ENCODE measurements around the gene MS4A18.

The MS4A18 gene

GRCh38 chr11:60761436-60762190, 37.1 kb downstream of the MS4A18 start:
- Mint-ChIP-seq H3K36me3 (ENCODE audit: insufficient read depth) (no peaks in the 10 kb centered on the region), H3K27ac (ENCODE audit: low read depth) (no peak overlapping the region), H3K27me3 (peaks cover 83% of the 10 kb centered on the region), H3K9me3 (no peaks in the 10 kb centered on the region), H3K4me3 (no peak overlapping the region), H3K4me1 (no peaks in the 10 kb centered on the region)
- no peak for DNase-seq (ENCODE audit: low spot score in 2 of 2)
- no peak for ATAC-seq (replicated peaks; ENCODE audit: extremely low read depth, poor library complexity, severe bottlenecking)

DNA sequence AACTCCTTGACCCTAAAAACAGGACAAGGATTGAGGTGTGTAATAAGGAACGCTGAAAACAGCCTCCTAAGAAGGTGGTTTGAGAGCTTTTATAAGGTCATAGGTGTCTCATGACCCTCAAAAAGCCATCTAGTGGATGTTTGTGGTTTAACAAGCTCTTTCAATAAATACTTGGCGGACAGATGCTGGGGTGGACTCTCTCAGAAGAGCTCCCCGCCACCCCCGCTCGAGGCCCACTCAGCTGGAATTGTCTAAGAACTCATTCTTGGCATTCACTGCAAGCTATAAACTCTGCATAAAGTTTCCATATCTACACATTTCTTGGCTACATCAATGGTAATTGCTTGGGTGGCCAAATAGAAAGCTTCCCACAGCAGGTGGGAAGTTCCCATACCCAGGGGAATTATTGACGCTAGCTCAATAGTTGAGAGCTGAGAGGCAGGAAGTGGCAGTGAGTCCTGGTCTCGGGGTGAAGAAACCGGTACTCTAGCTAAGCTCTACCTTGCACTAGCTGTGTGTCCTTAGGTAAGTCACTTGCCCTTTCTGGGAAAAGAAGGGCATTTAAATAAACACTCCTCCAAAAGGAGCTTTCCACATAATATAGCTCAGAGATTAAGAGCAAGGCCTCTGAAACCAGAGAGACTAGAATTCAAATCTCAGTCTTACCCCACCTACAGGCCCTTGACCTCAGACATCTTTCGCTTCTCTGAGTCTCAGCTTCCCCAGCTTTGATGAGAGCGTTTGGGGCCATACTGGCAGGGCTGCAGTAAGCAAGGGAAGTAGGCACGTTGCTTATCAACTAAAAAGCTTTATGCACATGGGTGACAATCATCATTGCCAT, 38.6 kb downstream of the MS4A18 start:
- no peaks in the 10 kb centered on the region for H3K4me1 Mint-ChIP-seq
- no peak overlapping the region for H3K27ac Mint-ChIP-seq (ENCODE audit: low read depth)
- H3K27me3 Mint-ChIP-seq, result peaks cover 76% of the 10 kb centered on the region
- H3K4me3 Mint-ChIP-seq, result no peak overlapping the region
- no peaks in the 10 kb centered on the region for H3K36me3 Mint-ChIP-seq (ENCODE audit: insufficient read depth)
- no peak for DNase-seq (ENCODE audit: low spot score in 2 of 2)
- H3K9me3 Mint-ChIP-seq, result no peaks in the 10 kb centered on the region
- no peak for ATAC-seq (replicated peaks; ENCODE audit: extremely low read depth, poor library complexity, severe bottlenecking)

DNA sequence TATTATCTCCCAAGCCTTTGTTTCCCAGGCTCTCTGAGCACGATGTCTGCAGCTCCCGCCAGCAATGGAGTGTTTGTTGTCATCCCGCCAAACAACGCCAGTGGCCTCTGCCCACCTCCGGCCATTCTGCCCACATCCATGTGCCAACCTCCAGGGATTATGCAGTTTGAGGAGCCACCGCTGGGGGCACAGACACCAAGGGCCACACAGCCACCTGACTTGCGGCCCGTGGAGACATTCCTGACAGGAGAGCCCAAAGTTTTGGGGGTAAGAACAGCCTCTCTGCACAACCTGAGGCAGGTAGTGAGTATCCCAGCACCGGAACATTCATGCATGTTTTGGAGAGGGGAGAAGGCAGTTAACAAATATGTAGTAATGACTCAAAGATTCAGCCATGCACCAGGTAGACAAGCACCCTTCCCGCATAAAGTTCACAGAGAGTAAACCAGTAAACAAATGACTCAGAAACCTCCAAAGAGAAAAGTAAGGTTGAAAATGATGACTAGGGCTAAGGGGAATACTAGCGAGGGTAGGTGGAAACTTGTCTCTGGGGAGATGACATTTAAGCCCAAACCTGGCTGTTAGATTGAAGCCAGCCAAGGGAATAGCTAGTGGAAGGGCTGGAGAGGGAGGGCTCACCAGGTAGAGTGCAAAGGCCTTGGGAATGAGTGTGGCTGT, 39.3 kb downstream of the MS4A18 start:
- Mint-ChIP-seq H3K36me3 (ENCODE audit: insufficient read depth) (peaks cover 2% of the 10 kb centered on the region), H3K4me3 (no peak overlapping the region), H3K27me3 (peaks cover 76% of the 10 kb centered on the region), H3K4me1 (no peaks in the 10 kb centered on the region), H3K27ac (ENCODE audit: low read depth) (no peak overlapping the region), H3K9me3 (no peaks in the 10 kb centered on the region)
- DNase-seq (ENCODE audit: low spot score in 2 of 2) (no peak), ATAC-seq (replicated peaks; ENCODE audit: extremely low read depth, poor library complexity, severe bottlenecking) (no peak)

- ATAC-seq (replicated peaks; ENCODE audit: extremely low read depth, poor library complexity, severe bottlenecking) (no peak), DNase-seq (ENCODE audit: low spot score in 2 of 2) (no peak)
- Mint-ChIP-seq H3K27ac (ENCODE audit: low read depth) (no peak overlapping the region), H3K4me3 (no peak overlapping the region), H3K4me1 (no peaks in the 10 kb centered on the region), H3K36me3 (ENCODE audit: insufficient read depth) (peaks cover 2% of the 10 kb centered on the region), H3K27me3 (peaks cover 76% of the 10 kb centered on the region), H3K9me3 (no peaks in the 10 kb centered on the region)
Observed at GRCh38 chr11:60764879-60765278, 40.4 kb downstream of the MS4A18 start.

- ATAC-seq (replicated peaks; ENCODE audit: extremely low read depth, poor library complexity, severe bottlenecking), result no peak
- Mint-ChIP-seq H3K9me3 (no peaks in the 10 kb centered on the region), H3K4me3 (no peak overlapping the region), H3K27me3 (peaks cover 75% of the 10 kb centered on the region), H3K27ac (ENCODE audit: low read depth) (no peak overlapping the region), H3K4me1 (no peaks in the 10 kb centered on the region), H3K36me3 (ENCODE audit: insufficient read depth) (peaks cover 2% of the 10 kb centered on the region)
- no peak for DNase-seq (ENCODE audit: low spot score in 2 of 2)
Observed at GRCh38 chr11:60765355-60765754, 40.8 kb downstream of the MS4A18 start.

- no peaks in the 10 kb centered on the region for H3K4me1 Mint-ChIP-seq
- H3K27ac Mint-ChIP-seq (ENCODE audit: low read depth), result no peak overlapping the region
- H3K4me3 Mint-ChIP-seq, result no peak overlapping the region
- DNase-seq (ENCODE audit: low spot score in 2 of 2) (no peak), ATAC-seq (replicated peaks; ENCODE audit: extremely low read depth, poor library complexity, severe bottlenecking) (no peak)
- H3K27me3 Mint-ChIP-seq, result peaks cover 69% of the 10 kb centered on the region
- H3K36me3 Mint-ChIP-seq (ENCODE audit: insufficient read depth), result peaks cover 2% of the 10 kb centered on the region
- H3K9me3 Mint-ChIP-seq, result no peaks in the 10 kb centered on the region
Observed at GRCh38 chr11:60766547-60766946, 42.0 kb downstream of the MS4A18 start.

GRCh38 chr11:60767388-60767811, 42.9 kb downstream of the MS4A18 start:
- H3K27me3 Mint-ChIP-seq, result peaks cover 74% of the 10 kb centered on the region
- H3K4me3 Mint-ChIP-seq, result no peak overlapping the region
- H3K36me3 Mint-ChIP-seq (ENCODE audit: insufficient read depth), result peaks cover 2% of the 10 kb centered on the region
- H3K9me3 Mint-ChIP-seq, result no peaks in the 10 kb centered on the region
- DNase-seq (ENCODE audit: low spot score in 2 of 2), result no peak
- no peak for ATAC-seq (replicated peaks; ENCODE audit: extremely low read depth, poor library complexity, severe bottlenecking)
- H3K27ac Mint-ChIP-seq (ENCODE audit: low read depth), result no peak overlapping the region
- no peaks in the 10 kb centered on the region for H3K4me1 Mint-ChIP-seq

- no peak for ATAC-seq (replicated peaks; ENCODE audit: extremely low read depth, poor library complexity, severe bottlenecking)
- Mint-ChIP-seq H3K27me3 (peaks cover 74% of the 10 kb centered on the region), H3K4me1 (no peaks in the 10 kb centered on the region), H3K9me3 (no peaks in the 10 kb centered on the region), H3K27ac (ENCODE audit: low read depth) (no peak overlapping the region), H3K4me3 (no peak overlapping the region), H3K36me3 (ENCODE audit: insufficient read depth) (peaks cover 2% of the 10 kb centered on the region)
- DNase-seq (ENCODE audit: low spot score in 2 of 2), result no peak
Observed at GRCh38 chr11:60768202-60768601, 43.7 kb downstream of the MS4A18 start.

GRCh38 chr11:60769273-60769672, 44.8 kb downstream of the MS4A18 start:
- no peak for ATAC-seq (replicated peaks; ENCODE audit: extremely low read depth, poor library complexity, severe bottlenecking)
- peaks cover 68% of the 10 kb centered on the region for H3K27me3 Mint-ChIP-seq

DNA sequence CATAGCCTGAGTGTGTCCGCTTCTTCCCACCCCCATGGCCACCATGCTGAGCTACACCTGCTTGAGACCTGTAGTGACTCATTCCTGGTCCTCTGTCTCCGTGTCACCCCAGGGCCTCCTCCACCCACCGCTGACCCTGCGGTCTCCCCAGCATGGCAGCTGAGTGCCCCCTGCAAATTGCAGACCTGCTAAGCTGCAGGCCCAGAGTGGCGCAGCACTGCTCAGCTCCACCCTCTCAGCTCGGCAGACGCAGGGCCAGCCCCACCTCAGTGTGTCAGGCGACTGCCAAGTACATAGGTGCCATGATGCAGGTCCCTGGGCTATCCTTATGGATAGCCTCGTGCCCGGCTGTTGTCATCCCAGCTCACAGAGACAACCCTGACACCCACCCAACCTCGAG, 45.3 kb downstream of the MS4A18 start:
- peaks cover 63% of the 10 kb centered on the region for H3K27me3 Mint-ChIP-seq
- H3K4me1 Mint-ChIP-seq, result peaks cover 6% of the 10 kb centered on the region
- ATAC-seq (replicated peaks; ENCODE audit: extremely low read depth, poor library complexity, severe bottlenecking) (no peak), DNase-seq (ENCODE audit: low spot score in 2 of 2) (no peak)
- H3K9me3 Mint-ChIP-seq, result no peaks in the 10 kb centered on the region
- H3K27ac Mint-ChIP-seq (ENCODE audit: low read depth), result no peak overlapping the region
- H3K36me3 Mint-ChIP-seq (ENCODE audit: insufficient read depth), result peaks cover 2% of the 10 kb centered on the region
- H3K4me3 Mint-ChIP-seq, result no peak overlapping the region

More at GRCh38 chr11:60769273-60769672, 44.8 kb downstream of the MS4A18 start:
- Mint-ChIP-seq H3K4me1 (peaks cover 1% of the 10 kb centered on the region), H3K36me3 (ENCODE audit: insufficient read depth) (peaks cover 2% of the 10 kb centered on the region), H3K27ac (ENCODE audit: low read depth) (no peak overlapping the region), H3K9me3 (no peaks in the 10 kb centered on the region), H3K4me3 (no peak overlapping the region)
- DNase-seq (ENCODE audit: low spot score in 2 of 2), result no peak

DNA sequence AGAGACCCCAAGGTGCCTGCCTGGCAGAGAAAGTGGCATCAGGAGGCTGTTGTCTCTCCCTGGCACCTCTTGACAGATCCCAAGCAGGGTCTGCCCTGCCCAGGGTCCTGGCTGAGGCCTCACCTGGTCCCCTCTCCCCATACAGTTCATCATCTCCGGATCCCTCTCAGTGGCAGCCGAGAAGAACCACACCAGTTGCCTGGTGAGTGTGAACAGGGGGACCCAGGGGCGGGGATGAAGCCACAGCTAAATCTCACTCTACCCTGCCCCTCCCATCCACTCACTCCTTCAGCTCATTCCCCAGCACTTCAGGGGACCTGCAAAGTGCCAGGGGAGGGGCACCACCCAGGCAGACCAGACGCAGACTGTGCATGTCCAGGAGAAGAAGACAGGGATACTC, 46.6 kb downstream of the MS4A18 start:
- Mint-ChIP-seq H3K27ac (ENCODE audit: low read depth) (no peak overlapping the region), H3K4me3 (no peak overlapping the region), H3K27me3 (peaks cover 60% of the 10 kb centered on the region), H3K36me3 (ENCODE audit: insufficient read depth) (peaks cover 2% of the 10 kb centered on the region), H3K9me3 (no peaks in the 10 kb centered on the region), H3K4me1 (peaks cover 8% of the 10 kb centered on the region)
- DNase-seq (ENCODE audit: low spot score in 2 of 2) (no peak), ATAC-seq (replicated peaks; ENCODE audit: extremely low read depth, poor library complexity, severe bottlenecking) (no peak)

- Mint-ChIP-seq H3K4me1 (peaks cover 8% of the 10 kb centered on the region), H3K9me3 (no peaks in the 10 kb centered on the region), H3K27ac (ENCODE audit: low read depth) (no peak overlapping the region), H3K27me3 (peaks cover 51% of the 10 kb centered on the region), H3K4me3 (no peak overlapping the region), H3K36me3 (ENCODE audit: insufficient read depth) (peaks cover 2% of the 10 kb centered on the region)
- DNase-seq (ENCODE audit: low spot score in 2 of 2), result no peak
- ATAC-seq (replicated peaks; ENCODE audit: extremely low read depth, poor library complexity, severe bottlenecking), result no peak
Observed at GRCh38 chr11:60771879-60772525, 47.5 kb downstream of the MS4A18 start.

Measured in central memory CD8-positive, alpha-beta T cell (primary cell).